Nephron (organoid): Measurements from ENCODE around the gene PTPRCAP.
A peak's percentile ranks its signal among the peaks of the same experiment; 100 is the strongest.

Experiments used
- H3K27ac Mint-ChIP-seq, 3 experiments: 2 replicates each; pipeline ENCODE4 v1.8.0; 2020; ENCODE audit warnings: mixed read lengths in 3 of 3, mild to moderate bottlenecking in 2 of 3, moderate library complexity in 1 of 3
- H3K27me3 Mint-ChIP-seq: 2 replicates; pipeline ENCODE4 v1.8.0; 2021; ENCODE audit warnings: low read depth, mild to moderate bottlenecking, moderate library complexity, mixed read lengths
- H3K36me3 Mint-ChIP-seq: 2 replicates; pipeline ENCODE4 v1.8.0; 2020; ENCODE audit warnings: low read depth, mixed read lengths
- H3K4me1 Mint-ChIP-seq: 2 replicates; pipeline ENCODE4 v1.8.0; 2020; ENCODE audit warnings: mixed read lengths
- H3K4me3 Mint-ChIP-seq, 3 experiments: 2 replicates each; pipeline ENCODE4 v1.8.0; 2020; ENCODE audit warnings: mild to moderate bottlenecking in 3 of 3, mixed read lengths in 3 of 3, moderate library complexity in 2 of 3
- H3K9me3 Mint-ChIP-seq: 2 replicates; pipeline ENCODE4 v1.8.0; 2020; ENCODE audit warnings: mixed read lengths
- CTCF ChIP-seq, 3 experiments: fragments of 200-600 bp; sonication (generic); IDR thresholded peaks; one replicate each; pipeline ENCODE4 v1.5.0; 2021; ENCODE audit warnings: antibody characterized with exemption in 3 of 3; ENCODE audit not compliant: unreplicated experiment in 3 of 3

Gene PTPRCAP

GRCh38 chr11:67396587-67397389 is 40.7 kb downstream of the PTPRCAP start:
- H3K27ac Mint-ChIP-seq: peak overlapping the region in 2 of 3 experiments; percentile 31 to 62
- H3K9me3 Mint-ChIP-seq: no peaks in the 10 kb centered on the region
- TF ChIP-seq CTCF (IDR thresholded peaks at IDR 0.05; ENCODE audit: unreplicated experiment in 3 of 3): no peak
- H3K27me3 Mint-ChIP-seq: no peaks in the 10 kb centered on the region
- peak overlapping the region; percentile 38 to 46 (median 45) for H3K4me3 Mint-ChIP-seq
- peaks cover 23% of the 10 kb centered on the region for H3K4me1 Mint-ChIP-seq
- peaks cover 14% of the 10 kb centered on the region for H3K36me3 Mint-ChIP-seq

- Mint-ChIP-seq H3K27ac (peak overlapping the region in 1 of 3 experiments; percentile 62), H3K27me3 (no peaks in the 10 kb centered on the region), H3K9me3 (no peaks in the 10 kb centered on the region), H3K4me1 (peaks cover 25% of the 10 kb centered on the region), H3K4me3 (peak overlapping the region in 2 of 3 experiments; percentile 31 to 33), H3K36me3 (peaks cover 14% of the 10 kb centered on the region)
- TF ChIP-seq CTCF (IDR thresholded peaks at IDR 0.05; ENCODE audit: unreplicated experiment in 3 of 3): no peak
Observed at GRCh38 chr11:67396259-67396581, 41.3 kb downstream of the PTPRCAP start.

GRCh38 chr11:67395555-67396258 is 41.8 kb downstream of the PTPRCAP start:
- H3K27ac Mint-ChIP-seq: no peak overlapping the region
- H3K4me3 Mint-ChIP-seq: no peak overlapping the region
- no peaks in the 10 kb centered on the region for H3K9me3 Mint-ChIP-seq
- H3K27me3 Mint-ChIP-seq: no peaks in the 10 kb centered on the region
- TF ChIP-seq CTCF (IDR thresholded peaks at IDR 0.05; ENCODE audit: unreplicated experiment in 3 of 3): no peak
- H3K36me3 Mint-ChIP-seq: peaks cover 14% of the 10 kb centered on the region
- H3K4me1 Mint-ChIP-seq: peaks cover 28% of the 10 kb centered on the region

- H3K27me3 Mint-ChIP-seq: no peaks in the 10 kb centered on the region
- H3K36me3 Mint-ChIP-seq: peaks cover 14% of the 10 kb centered on the region
- no peak overlapping the region for H3K27ac Mint-ChIP-seq
- peaks cover 31% of the 10 kb centered on the region for H3K4me1 Mint-ChIP-seq
- no peak for TF ChIP-seq CTCF (IDR thresholded peaks at IDR 0.05; ENCODE audit: unreplicated experiment in 3 of 3)
- H3K4me3 Mint-ChIP-seq: peak overlapping the region; percentile 75 to 89 (median 81)
- no peaks in the 10 kb centered on the region for H3K9me3 Mint-ChIP-seq
Observed at GRCh38 chr11:67393990-67394389, 43.5 kb downstream of the PTPRCAP start.

- Mint-ChIP-seq H3K27ac (no peak overlapping the region), H3K4me3 (peak overlapping the region; percentile 75 to 89 (median 81)), H3K9me3 (no peaks in the 10 kb centered on the region), H3K27me3 (no peaks in the 10 kb centered on the region), H3K36me3 (peaks cover 13% of the 10 kb centered on the region), H3K4me1 (peaks cover 32% of the 10 kb centered on the region)
- no peak for TF ChIP-seq CTCF (IDR thresholded peaks at IDR 0.05; ENCODE audit: unreplicated experiment in 3 of 3)
Observed at GRCh38 chr11:67393437-67393836, 44.0 kb downstream of the PTPRCAP start.
